Urothelium cell line (cell line): ENCODE results near the gene GID8.

ENCODE experiments used
- DNase-seq: peaks from one replicate; pipeline ENCODE4 v3.0.0; 2011; ENCODE audit warnings: low spot score, mixed read lengths
- FAIRE-seq: peaks from 2 replicates; lab custom pipeline; 2011; peaks lifted over from hg19 to GRCh38; lab: Jason Lieb, UNC

Gene GID8

GRCh38 chr20:62968378-62969178, 30.6 kb downstream of the GID8 start:
- FAIRE-seq: no peak
- DNase-seq: no peak

- no peak for DNase-seq
- peak; percentile 77 for FAIRE-seq
Measured at GRCh38 chr20:62969179-62969760, 31.3 kb downstream of the GID8 start.

- DNase-seq: no peak
- no peak for FAIRE-seq
Measured at GRCh38 chr20:62969939-62970306, 32.0 kb downstream of the GID8 start.

DNA sequence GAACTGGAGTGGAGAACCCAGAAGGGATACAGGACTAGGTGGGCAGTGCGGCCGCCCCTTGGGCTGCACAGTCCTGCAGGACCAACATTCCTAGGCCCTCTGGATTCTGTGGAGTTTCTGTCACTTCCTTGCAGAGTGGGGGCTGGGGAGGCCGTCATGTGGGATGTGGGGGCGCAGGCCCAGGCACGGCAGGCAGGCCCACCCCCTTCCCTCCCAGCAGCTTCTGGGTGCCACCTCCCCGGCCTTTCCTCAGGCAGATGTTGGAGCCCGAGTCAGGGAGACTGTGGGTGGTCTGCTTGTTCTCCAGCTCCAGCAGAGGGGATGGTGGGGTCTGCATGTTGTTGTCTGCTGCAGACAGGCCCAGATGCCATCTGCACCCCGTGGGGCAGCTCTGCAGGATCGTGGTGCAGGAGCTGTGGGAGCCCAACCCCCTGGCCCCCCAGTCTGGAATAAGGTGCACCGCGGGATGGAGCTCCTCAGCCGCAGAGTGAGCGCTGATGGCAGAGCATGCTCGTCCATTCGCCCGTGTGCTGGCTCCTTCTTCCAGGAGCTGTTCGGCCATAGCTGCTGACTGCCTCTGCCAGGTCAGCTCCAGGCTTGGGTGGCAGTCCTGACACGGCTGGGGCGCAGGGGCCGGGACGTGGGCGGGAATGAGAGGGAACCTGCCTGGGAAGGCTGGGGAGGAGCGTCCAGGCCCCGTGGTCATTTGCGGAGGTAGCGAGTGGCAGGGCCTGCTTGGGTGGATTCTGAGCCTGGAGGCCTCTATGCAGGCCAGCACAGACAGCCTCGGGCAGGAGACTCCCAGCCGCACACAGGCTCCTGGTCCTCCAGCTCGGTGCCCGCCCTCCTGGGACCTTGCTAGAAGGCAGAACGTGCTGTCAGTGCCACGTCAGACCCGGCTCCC, 32.6 kb downstream of the GID8 start:
- FAIRE-seq: no peak
- DNase-seq: no peak

DNA sequence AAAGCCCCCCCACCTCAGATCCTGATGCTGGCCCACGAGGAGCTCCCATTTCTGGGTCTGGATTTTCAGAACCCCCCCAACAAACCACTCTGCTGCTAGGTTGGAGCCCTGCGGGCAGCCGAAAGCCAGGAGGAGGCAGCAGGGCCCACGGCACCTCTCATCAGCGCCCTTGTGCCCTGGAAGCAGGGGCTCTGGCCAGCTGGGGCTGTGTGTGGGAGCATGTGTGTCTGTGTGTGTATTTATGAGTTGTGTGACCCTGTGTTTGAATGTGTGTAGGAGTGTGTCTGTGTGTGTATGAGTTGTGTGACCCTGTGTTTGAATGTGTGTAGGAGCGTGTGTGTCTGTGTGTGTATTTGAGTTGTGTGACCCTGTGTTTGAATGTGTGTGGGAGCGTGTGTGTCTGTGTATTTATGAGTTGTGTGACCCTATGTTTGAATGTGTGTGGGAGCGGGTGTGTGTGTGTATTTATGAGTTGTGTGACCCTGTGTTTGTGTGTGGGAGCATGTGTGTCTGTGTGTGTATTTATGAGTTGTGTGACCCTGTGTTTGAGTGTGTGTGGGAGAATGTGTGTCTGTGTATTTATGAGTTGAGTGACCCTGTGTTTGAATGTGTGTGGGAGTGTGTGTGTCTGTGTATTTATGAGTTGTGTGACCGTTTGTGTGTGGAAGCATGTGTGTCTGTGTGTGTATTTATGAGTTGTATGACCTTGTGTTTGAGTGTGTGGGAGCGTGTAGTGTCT, 33.4 kb downstream of the GID8 start:
- FAIRE-seq (peak; percentile 97), DNase-seq (no peak)

- peak; percentile 98 for FAIRE-seq
- peak; percentile 98 for DNase-seq
Measured at GRCh38 chr20:62971950-62972844, 34.2 kb downstream of the GID8 start.

DNA sequence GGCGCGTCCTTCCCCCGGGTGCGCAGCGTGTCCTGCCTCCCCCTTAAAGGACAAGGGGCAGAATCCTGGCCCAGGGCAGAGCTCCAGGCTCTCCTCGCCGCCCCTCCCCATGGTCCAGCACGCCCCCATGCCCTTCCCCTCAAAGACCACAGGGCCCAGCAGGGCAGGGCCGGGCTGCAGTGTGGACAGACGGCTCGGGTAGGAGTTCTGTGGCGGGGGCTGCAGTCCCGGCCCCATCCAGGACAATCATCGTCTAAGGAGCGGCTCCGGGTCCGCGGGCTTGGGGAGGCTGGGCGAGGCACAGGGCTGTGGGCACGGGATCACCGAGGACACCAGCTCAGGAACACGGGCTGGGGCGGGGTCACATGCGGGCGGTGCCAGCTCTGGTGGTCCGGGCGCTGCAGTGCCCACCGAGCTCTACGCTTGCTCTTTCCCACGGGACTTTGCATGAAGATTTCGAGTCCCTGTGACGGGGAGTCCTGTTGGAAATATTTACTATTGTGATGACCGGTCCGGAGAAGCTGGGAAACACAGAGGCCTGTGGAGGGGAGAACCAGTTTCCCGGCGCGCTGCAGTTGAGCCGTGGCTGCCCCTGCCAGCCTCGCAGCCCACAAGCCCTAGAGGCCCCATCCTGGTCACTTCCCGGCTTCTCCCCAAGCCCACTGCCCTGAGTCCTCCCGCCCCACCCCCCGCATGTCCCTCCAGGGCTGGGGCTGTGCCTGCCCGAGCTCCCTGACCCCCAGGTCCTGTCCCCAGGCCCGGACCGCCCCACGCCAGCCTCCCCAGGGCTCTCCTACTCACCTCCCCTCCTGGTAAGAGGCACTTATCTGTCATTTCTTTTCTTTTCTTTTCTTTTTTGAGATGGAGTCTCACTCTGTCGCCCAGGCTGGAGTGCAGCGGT, 35.1 kb downstream of the GID8 start:
- no peak for FAIRE-seq
- DNase-seq: no peak

DNA sequence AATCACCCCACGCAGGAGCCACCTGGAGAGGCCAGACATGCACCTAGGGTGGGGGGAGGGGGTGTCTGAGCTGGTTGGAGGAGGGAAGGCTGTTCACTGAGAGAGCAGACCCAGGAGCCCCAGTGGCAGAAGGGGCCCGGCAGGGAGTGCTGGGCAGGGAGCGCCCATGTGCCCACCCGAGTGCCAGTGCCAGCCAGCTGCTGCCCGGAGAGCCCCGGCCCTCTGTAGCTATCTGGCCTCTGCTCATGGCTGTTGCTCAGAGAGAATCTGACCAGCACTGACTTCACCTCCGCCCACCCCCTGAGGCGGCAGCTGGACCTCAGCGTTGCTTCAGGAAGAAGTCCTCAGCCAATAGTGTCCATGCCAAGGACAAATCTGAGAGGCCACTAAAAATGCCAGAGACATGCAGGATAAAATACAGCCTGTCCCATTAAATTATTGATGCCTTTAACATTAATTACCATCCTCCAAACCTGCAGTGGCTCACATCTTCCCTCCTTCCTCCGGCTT, 37.4 kb downstream of the GID8 start:
- no peak for FAIRE-seq
- no peak for DNase-seq

DNA sequence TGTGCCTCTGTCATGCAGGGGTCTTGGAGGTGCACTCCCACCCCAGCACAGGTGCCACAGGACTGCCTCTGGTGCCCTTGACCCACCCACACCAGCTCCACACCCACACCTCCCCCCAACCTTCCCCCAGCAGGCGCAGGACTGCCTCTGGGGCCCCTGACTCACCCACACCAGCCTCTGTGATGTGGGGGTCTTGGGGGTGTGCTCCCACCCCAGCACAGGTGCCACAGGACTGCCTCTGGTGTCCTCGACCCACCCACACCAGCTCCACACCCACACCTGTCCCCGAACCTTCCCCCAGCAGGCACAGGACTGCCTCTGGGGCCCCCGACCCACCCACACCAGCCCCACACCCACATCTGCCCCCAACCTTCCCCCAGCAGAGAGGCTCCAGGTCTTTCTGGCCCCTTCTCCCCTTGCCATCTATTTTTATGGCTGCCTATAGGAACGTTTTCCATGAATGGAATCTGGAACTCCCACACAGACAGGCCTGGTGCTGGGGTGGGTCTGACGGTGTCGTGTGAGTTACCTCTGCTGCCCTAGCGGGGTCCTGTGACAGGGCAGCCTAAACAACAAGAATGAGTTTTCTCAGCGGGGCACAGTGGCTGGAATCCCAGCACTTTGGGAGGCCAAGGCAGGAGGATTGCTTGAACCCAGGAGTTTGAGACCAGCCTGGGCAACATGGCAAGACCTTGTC, 38.0 kb downstream of the GID8 start:
- no peak for DNase-seq
- no peak for FAIRE-seq

- no peak for DNase-seq
- no peak for FAIRE-seq
Measured at GRCh38 chr20:62976886-62977285, 38.9 kb downstream of the GID8 start.

GRCh38 chr20:62977613-62978560, 39.9 kb downstream of the GID8 start:
- no peak for DNase-seq
- no peak for FAIRE-seq

DNA sequence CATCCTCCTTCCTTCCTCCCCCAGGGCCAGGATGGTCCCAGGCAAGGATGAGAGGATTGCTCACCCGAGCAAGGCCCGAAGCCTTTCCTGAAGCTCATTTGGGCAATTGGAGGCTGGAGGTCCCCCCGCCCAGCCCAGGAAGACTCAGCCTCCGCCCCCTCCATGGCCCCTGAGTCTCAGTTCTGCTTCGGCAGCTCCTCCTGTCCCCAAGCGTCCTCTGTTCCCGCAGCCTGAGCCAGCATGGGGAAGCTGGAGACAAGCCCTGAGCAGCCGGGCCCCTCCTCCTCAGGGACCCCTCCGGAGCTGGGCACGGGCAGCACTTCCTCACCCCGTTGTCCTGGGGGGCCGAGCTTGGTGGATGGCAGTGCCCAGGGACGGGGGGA, 40.6 kb downstream of the GID8 start:
- FAIRE-seq: no peak

GRCh38 chr20:62979310-62979709, 41.4 kb downstream of the GID8 start:
- FAIRE-seq (no peak), DNase-seq (no peak)

More for the DNA sequence above, 40.6 kb downstream of the GID8 start:
- no peak for DNase-seq

- FAIRE-seq (no peak), DNase-seq (no peak)
Measured at GRCh38 chr20:62979876-62980373, 42.0 kb downstream of the GID8 start.

DNA sequence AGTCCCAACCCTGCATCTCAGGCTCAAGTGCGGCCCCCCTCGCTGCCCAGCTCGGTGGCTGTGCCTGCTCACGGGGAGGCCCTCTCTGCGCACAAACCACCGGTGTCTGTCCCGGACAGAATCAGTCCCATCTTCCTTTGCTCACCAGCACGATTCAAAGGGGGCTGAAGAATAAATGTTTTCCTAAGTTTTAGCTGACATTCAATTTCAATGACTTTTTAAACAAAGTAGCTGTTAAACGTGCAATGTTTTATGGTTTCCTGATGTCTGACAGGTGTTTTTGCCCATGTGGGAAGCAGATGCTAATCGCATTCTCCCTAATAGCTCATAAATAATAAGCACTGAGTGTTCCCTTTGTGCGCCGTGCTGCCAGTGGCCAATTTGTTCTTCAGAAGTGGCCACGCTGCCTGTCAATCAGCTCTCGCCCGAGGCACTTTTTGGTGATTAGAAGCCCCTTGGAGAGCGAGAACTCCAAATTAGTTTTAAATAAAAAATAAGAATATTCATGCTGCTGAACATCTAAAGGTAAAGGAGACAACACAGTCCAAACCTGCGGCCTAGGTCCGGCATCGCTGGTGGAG, 42.5 kb downstream of the GID8 start:
- DNase-seq (no peak), FAIRE-seq (no peak)

GRCh38 chr20:62980970-62981369, 43.0 kb downstream of the GID8 start:
- no peak for FAIRE-seq
- DNase-seq: no peak
